ENCODE results near the gene TNFRSF14.

DNA sequence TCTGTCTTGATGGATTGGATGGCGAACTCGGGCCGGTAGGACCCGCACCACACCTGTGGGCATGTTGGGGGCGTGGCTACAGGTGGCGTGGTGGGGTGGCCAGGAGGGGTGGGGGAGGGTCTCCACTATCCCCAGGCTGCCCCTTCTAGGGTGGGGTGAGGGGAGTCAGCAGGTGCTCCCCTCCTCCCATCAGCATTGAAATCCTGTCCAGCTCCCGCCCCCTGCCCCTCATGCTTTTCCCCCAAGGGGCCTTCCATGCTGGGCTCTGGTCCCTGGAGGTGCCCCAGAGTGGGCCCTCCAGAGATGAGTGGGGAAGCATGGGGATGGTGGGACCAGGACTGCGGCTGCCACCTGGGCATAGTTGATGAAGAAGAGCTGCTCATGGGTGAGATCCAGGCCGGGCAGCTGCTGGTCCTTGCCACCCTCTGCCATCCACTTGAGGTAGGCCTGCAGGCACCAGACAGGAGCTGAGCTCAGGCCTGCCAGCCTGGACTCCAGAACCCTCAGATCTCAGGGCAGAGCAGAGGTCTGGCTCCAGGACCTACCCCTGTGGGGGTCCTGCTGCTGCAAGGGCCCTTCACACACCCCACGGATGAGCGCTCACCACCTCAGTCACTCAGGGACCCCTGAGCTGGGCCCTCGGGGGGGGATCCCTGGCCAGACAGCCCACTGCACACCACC, 35.5 kb downstream of the TNFRSF14 start:
- TF ChIP-seq, protein P1, sequence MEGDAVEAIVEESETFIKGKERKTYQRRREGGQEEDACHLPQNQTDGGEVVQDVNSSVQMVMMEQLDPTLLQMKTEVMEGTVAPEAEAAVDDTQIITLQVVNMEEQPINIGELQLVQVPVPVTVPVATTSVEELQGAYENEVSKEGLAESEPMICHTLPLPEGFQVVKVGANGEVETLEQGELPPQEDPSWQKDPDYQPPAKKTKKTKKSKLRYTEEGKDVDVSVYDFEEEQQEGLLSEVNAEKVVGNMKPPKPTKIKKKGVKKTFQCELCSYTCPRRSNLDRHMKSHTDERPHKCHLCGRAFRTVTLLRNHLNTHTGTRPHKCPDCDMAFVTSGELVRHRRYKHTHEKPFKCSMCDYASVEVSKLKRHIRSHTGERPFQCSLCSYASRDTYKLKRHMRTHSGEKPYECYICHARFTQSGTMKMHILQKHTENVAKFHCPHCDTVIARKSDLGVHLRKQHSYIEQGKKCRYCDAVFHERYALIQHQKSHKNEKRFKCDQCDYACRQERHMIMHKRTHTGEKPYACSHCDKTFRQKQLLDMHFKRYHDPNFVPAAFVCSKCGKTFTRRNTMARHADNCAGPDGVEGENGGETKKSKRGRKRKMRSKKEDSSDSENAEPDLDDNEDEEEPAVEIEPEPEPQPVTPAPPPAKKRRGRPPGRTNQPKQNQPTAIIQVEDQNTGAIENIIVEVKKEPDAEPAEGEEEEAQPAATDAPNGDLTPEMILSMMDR (IDR thresholded peaks at IDR 0.05), result no peak
- no peak for TF ChIP-seq POLR2A (IDR thresholded peaks at IDR 0.05)

Data from body of pancreas (tissue), 4 donors.